Stomach (tissue), 19 donors: ENCODE measurements around the gene PPP1R15A. TPM values are rescaled to one million over a fixed set of nuclear protein-coding genes. Genes with fewer than 3 reads are reported as not detected.
A peak's percentile ranks its signal among the peaks of the same experiment; 100 is the strongest.

ENCODE experiments used
- DNase-seq, 2 donors: peaks; one replicate each; pipeline versions ENCODE4 v3.0.0 to v3.0.0-alpha.2; 2013 to 2019
- H3K27ac ChIP-seq, 5 donors: fragments of 200-600 bp in 4 of 5; sonication (generic) in 4 of 5; one replicate each; pipeline ENCODE4 v1.5.1; 2013 to 2019; ENCODE audit warnings: mild to moderate bottlenecking in 1 of 5, moderate library complexity in 1 of 5
- H3K27me3 ChIP-seq, 3 donors: fragments of 200-600 bp; sonication (generic); one replicate each; pipeline ENCODE4 v1.5.1; 2017 to 2019; ENCODE audit warnings: mixed run types in 1 of 3
- H3K36me3 ChIP-seq, 4 donors: fragments of 200-600 bp; sonication (generic); 1 replicate in 3 of 4; 2 replicates in 1 of 4; pipeline ENCODE4 v1.5.1; 2016 to 2019
- H3K4me1 ChIP-seq, 4 donors: fragments of 200-600 bp; sonication (generic); one replicate each; pipeline ENCODE4 v1.5.1; 2016 to 2019
- H3K4me3 ChIP-seq, 4 donors: fragments of 200-600 bp; sonication (generic) in 3 of 4; one replicate each; pipeline ENCODE4 v1.5.1; 2016 to 2019; ENCODE audit warnings: mild to moderate bottlenecking in 1 of 4
- H3K9me3 ChIP-seq, 4 donors: fragments of 200-600 bp; sonication (generic); one replicate each; pipeline ENCODE4 v1.5.1; 2016 to 2019
- CTCF ChIP-seq, 7 experiments: fragments of 450-650 bp in 4 of 7; fragments of 200-600 bp in 3 of 7; sonication (generic) in 3 of 7; IDR thresholded peaks; one replicate each; pipeline ENCODE4 v1.5.1; 2016 to 2019; ENCODE audit warnings: antibody characterized with exemption in 7 of 7, control low read depth in 2 of 7, mild to moderate bottlenecking in 1 of 7
- EP300 ChIP-seq: sonication (generic); formaldehyde crosslinking; IDR thresholded peaks from one replicate; pipeline ENCODE4 v1.6.1; 2017; ENCODE audit warnings: antibody characterized with exemption
- POLR2A ChIP-seq, 4 donors: fragments of 450-650 bp; IDR thresholded peaks; one replicate each; pipeline ENCODE4 v1.6.1; 2016; ENCODE audit warnings: antibody characterized with exemption in 4 of 4, control low read depth in 2 of 4, mild to moderate bottlenecking in 1 of 4, moderate library complexity in 1 of 4
- POLR2AphosphoS5 ChIP-seq, 3 donors: sonication (generic); formaldehyde crosslinking; IDR thresholded peaks; one replicate each; pipeline ENCODE4 v1.6.1; 2016; ENCODE audit warnings: antibody characterized with exemption in 3 of 3
- WGBS, 5 donors: extraction: QIAGEN DNeasy Blood & Tissue Kit in 3 of 5; methylation state at CpG; one replicate each; pipeline versions ENCODE4 v1.1.5 to v1.1.7; 2013 to 2018; 5-methylcytosine and 5-hydroxymethylcytosine counted together
- intact Hi-C: fragments of 100-400 bp; cut with DNase I; formaldehyde crosslinking; loops from one replicate; pipeline ENCODE4 v1.15.1; 2023; ENCODE audit warnings: low total_unique reads
- long read RNA-seq, 10 donors: transcript quantifications; one replicate each; lab custom pipeline, GENCODE V29; 2026
- polyA plus RNA-seq, 3 donors: library from polyadenylated mRNA; stranded (reverse); fragments of 200-250 nt; gene quantifications; one replicate each; pipeline ENCODE4 v1.2.3, GENCODE V29; 2013
- total RNA-seq, 5 donors: library from RNA; depleted of rRNA; stranded (reverse); fragments of >200 nt; gene quantifications; one replicate each; pipeline versions ENCODE4 v1.1.0 to v1.2.3, GENCODE V29; 2014 to 2016
- donor health status: healthy with polysubstance abuse.
- donor health status: Bipolar disorder and iron deficiency.
- donor health status: healthy.

The PPP1R15A gene
- 100 to 1,000 TPM in 1 of 5 donors, 10 to 100 TPM in 4; 14.6 to 107 (median 35.1) TPM for total RNA-seq
- polyA plus RNA-seq: 10 to 100 TPM; 34.6 to 59.8 (median 37.1) TPM
- long read RNA-seq, donor 1, transcript PPP1R15A-201 (3 exons, 2,378 nt): major isoform, 8 of 25 reads
- long read RNA-seq, donor 1, partial matches to known transcripts: 13 of 25 reads
- long read RNA-seq, donor 1, other reads (novel, unspliced or antisense): 0 of 25 reads
- long read RNA-seq, donor 2, transcript PPP1R15A-201 (3 exons, 2,378 nt): major isoform, 5 of 7 reads
- long read RNA-seq, donor 2, partial matches to known transcripts: 0 of 7 reads
- long read RNA-seq, donor 2, other reads (novel, unspliced or antisense): 0 of 7 reads
- long read RNA-seq, donor 3, transcript PPP1R15A-202 (1 exons, 1,725 nt): major isoform, 9 of 43 reads
- long read RNA-seq, donor 3, partial matches to known transcripts: 33 of 43 reads
- long read RNA-seq, donor 3, other reads (novel, unspliced or antisense): 0 of 43 reads
- long read RNA-seq, donor 4, partial matches to known transcripts: 0 of 2 reads
- long read RNA-seq, donor 4, other reads (novel, unspliced or antisense): 0 of 2 reads
- long read RNA-seq, donor 5, transcript PPP1R15A-201 (3 exons, 2,378 nt): minor isoform, 6 of 62 reads
- long read RNA-seq, donor 5, transcript PPP1R15A-202 (1 exons, 1,725 nt): major isoform, 12 of 62 reads
- long read RNA-seq, donor 5, partial matches to known transcripts: 44 of 62 reads
- long read RNA-seq, donor 5, other reads (novel, unspliced or antisense): 0 of 62 reads
- long read RNA-seq, donor 6, transcript PPP1R15A-202 (1 exons, 1,725 nt): major isoform, 24 of 75 reads
- long read RNA-seq, donor 6, transcript PPP1R15A-201 (3 exons, 2,378 nt): minor isoform, 11 of 75 reads
- long read RNA-seq, donor 6, partial matches to known transcripts: 40 of 75 reads
- long read RNA-seq, donor 6, other reads (novel, unspliced or antisense): 0 of 75 reads
- long read RNA-seq, donor 7, transcript PPP1R15A-202 (1 exons, 1,725 nt): major isoform, 7 of 38 reads
- long read RNA-seq, donor 7, partial matches to known transcripts: 29 of 38 reads
- long read RNA-seq, donor 7, other reads (novel, unspliced or antisense): 0 of 38 reads
- long read RNA-seq, donor 8, transcript PPP1R15A-202 (1 exons, 1,725 nt): major isoform, 11 of 45 reads
- long read RNA-seq, donor 8, partial matches to known transcripts: 31 of 45 reads
- long read RNA-seq, donor 8, other reads (novel, unspliced or antisense): 0 of 45 reads
- long read RNA-seq, donor 9, transcript PPP1R15A-202 (1 exons, 1,725 nt): major isoform, 12 of 40 reads
- long read RNA-seq, donor 9, partial matches to known transcripts: 27 of 40 reads
- long read RNA-seq, donor 9, other reads (novel, unspliced or antisense): 0 of 40 reads
- long read RNA-seq, donor 10, transcript PPP1R15A-201 (3 exons, 2,378 nt): major isoform, 8 of 29 reads
- long read RNA-seq, donor 10, transcript PPP1R15A-202 (1 exons, 1,725 nt): minor isoform, 7 of 29 reads
- long read RNA-seq, donor 10, partial matches to known transcripts: 14 of 29 reads
- long read RNA-seq, donor 10, other reads (novel, unspliced or antisense): 0 of 29 reads

GRCh38 chr19:48872182-48872883 is at the start of gene PPP1R15A:
Gene PPP1R15A (plus strand): TSS chr19:48872421. CDS start chr19:48873234, 813 bp downstream.
- H3K4me3 ChIP-seq: peak within 1 kb of the TSS; percentile 73 to 100 (median 96)
- H3K36me3 ChIP-seq: peaks cover 30 to 42% (median 35%) of the 10 kb centered on the region in 4 donors
- H3K27ac ChIP-seq: peak within 1 kb of the TSS; percentile 98 to 100 (median 100)
- no peaks in the 10 kb centered on the region for H3K9me3 ChIP-seq
- 0 to 1% (median 0%) methylated on average over 26 to 53 of the region's 53 CpGs for WGBS, 5 donors
- peaks cover 55 to 67% (median 65%) of the 10 kb centered on the region in 4 donors for H3K4me1 ChIP-seq
- intact Hi-C loops: no loop called here
- TF ChIP-seq EP300: peak; percentile 50
- TF ChIP-seq CTCF (IDR thresholded peaks at IDR 0.05): peak in 2 of 7 experiments; percentile 8 to 41
- TF ChIP-seq POLR2AphosphoS5 (IDR thresholded peaks at IDR 0.05): peak; percentile 98 to 100 (median 100)
- peak in 2 of 4 donors; percentile 95 to 98 for TF ChIP-seq POLR2A (IDR thresholded peaks at IDR 0.05)
- peak; percentile 99 for DNase-seq
- H3K27me3 ChIP-seq: no peaks in the 10 kb centered on the region

- H3K27ac ChIP-seq: no peak overlapping the region
- no peaks in the 10 kb centered on the region for H3K9me3 ChIP-seq
- intact Hi-C loops: no loop called here
- no peak for DNase-seq
- peaks cover 0 to 8% (median 1%) of the 10 kb centered on the region in 4 donors for H3K36me3 ChIP-seq
- H3K4me1 ChIP-seq: peaks cover 12 to 27% (median 22%) of the 10 kb centered on the region in 4 donors
- H3K4me3 ChIP-seq: no peak overlapping the region
- TF ChIP-seq CTCF (IDR thresholded peaks at IDR 0.05) (no peak), POLR2AphosphoS5 (IDR thresholded peaks at IDR 0.05) (no peak), POLR2A (IDR thresholded peaks at IDR 0.05) (no peak), EP300 (no peak)
- WGBS, 5 donors: 93 to 98% (median 96%) methylated on average over 2 of the region's 2 CpGs
- no peaks in the 10 kb centered on the region for H3K27me3 ChIP-seq
Observed at GRCh38 chr19:48822514-48822913, 49.7 kb upstream of the PPP1R15A start.

DNA sequence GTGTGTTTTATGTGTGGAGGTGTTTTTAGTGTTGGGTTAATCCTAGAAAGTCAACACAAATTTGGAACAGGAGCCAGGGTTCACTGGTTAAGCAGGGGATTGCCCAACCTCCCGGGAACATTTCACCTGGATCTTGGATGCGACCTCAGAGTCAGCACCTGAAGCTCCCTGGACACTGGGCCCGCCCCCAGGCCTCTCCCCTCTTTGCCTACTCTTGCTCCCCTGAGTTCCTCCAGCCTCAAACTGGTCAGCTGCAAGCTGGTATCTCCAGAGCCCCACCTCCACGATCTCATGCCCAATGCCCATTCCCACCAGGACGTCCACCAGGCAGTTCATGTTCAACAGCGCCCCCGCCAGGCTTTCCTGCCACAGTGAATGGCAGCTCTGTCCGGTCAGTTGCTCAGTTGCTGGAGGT is 45.6 kb upstream of the PPP1R15A start:
- intact Hi-C loops: no loop called here
- DNase-seq: peak in 1 of 2 donors; percentile 62
- H3K4me1 ChIP-seq: peaks cover 0 to 9% (median 2%) of the 10 kb centered on the region in 4 donors
- H3K27me3 ChIP-seq: no peaks in the 10 kb centered on the region
- WGBS, 5 donors: 56 to 79% (median 60%) methylated on average over 8 of the region's 8 CpGs
- TF ChIP-seq CTCF (IDR thresholded peaks at IDR 0.05) (peak in 2 of 7 experiments; percentile 7 to 20), POLR2A (IDR thresholded peaks at IDR 0.05) (no peak)
- H3K36me3 ChIP-seq: peaks cover 0 to 28% (median 13%) of the 10 kb centered on the region in 4 donors
- H3K27ac ChIP-seq: no peak overlapping the region
- H3K4me3 ChIP-seq: no peak overlapping the region
- no peaks in the 10 kb centered on the region for H3K9me3 ChIP-seq
